ENCODE data around the gene SMYD3.
A peak's percentile ranks its signal among the peaks of the same experiment; 100 is the strongest.

The SMYD3 gene

DNA sequence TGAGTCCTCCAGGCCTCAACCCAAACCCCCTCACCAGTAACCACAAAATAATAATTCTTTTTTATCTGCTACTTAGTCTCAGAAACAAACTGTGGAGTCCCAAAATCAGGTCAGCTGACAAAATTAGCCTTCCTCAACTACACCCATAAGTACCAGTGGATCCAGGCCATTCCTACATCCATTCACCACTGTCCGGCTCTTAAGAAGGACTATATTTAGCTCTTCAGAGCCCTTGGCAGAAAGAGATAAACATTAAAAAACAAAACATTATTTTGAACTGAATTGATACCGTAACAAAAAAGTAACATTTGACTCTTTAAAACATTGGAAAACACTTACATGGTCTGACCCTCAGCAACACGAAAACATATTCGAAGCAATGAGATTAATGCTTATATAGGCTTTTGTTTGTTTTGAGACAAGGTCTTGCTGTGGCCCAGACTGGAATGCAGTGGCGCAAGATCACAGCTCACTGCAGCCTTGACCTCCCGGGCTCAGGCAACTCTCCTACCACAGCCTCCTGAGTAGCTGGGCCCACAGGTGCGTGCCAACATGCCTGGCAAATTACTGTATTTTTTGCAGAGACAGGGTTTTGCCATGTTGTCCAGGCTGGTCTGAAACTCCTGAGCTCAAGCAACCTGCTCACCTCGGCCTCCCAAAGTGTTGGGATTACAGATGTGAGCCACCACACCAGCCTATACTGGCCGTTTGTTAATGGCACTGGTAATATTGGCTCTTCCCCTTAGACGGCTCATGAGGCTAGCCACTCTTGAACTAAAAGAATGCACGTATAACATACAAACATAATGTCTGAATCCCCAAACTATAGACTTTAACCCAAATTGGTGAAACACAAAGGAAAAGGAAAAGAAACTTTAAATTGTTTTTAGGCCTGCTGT, 330.7 kb downstream of the SMYD3 start:
- DNase-seq (ENCODE audit: low read depth): no peak

DNA sequence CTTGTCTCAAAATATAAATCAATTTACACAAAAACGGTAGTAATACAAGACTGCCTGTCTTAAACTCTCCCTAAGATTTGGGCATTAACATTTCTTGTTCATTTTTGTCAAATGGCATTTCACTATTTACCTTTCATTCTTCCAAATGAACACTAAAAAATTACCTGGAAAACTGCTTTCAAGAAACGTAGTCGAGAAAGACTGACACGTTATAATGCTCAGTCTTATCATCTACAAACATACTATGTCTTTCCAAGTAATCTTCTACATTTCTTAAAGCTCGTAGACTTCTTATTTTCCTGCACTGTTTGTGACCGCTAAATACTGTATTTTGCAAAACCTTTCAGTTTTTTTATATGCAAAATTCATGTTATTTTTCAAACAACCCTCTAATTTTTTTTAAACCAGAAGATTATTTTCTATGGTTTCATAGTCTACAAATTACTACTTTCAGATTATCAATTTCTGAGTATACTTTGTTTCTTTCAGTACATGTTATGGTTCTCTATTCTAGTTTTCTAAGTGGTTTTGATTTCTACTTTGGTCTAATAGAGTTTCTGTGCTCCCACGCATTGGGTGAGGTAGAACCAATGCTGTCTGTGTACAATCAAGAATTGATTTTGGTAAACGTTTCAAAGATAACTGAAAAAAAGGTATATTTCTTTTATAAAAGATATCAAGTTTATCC, 336.4 kb downstream of the SMYD3 start:
- no peak for DNase-seq (ENCODE audit: low read depth)

DNA sequence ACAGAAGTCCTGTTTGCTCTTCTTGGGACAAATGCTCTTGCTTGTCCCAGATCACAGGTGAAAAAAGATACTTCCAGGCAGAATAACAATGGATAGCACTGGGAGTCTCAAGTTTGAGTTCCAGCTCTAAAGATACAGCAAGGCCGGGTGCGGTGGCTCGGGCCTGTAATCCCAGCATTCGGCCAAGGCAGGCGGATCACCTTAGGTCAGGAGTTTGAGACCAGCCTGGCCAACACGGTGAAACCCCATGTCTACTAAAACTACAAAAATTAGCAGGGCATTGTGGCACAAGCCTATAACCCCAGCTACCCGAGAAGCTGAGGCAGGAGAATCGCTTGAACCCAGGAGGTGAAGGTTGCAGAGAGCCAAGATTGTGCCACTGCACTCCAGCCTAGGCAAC, 337.6 kb downstream of the SMYD3 start:
- no peak for DNase-seq (ENCODE audit: low read depth)

DNA sequence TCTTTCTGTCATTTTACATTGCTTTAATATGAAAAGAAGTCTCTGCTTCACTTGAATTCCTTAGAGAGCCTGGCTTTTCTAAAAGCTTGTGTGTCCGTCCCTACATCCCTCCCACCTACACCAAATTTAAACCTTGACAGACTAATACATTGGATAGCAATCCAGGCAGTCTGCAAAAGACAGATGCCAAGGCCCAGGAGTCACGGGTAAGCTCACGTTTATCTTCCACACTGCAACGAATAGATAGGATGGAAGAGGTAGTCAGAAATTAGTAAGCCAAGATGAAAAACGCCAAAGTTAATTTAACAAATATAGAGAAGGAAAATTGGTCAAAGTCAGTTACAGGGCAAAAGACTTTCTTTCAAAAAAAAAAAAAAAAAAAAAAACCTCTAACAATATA, 338.1 kb downstream of the SMYD3 start:
- DNase-seq (ENCODE audit: low read depth): no peak

DNA sequence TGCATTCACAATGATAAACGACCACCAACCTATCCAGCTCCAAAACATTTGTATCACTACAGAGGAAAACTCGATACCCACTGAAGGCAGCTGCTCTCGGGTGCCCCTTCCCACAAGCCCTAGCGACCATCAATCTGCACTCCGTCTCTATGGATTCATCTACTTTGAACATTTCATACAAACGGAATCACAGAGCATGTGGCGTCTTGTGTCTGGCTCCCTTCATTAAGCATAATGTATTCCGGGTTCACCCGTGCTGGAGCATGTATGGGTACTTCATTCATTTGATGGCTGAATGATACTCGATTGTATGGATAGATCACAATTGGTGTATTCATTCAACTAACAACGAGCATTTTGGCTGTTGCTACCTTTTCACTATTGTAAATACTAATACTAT, 340.2 kb downstream of the SMYD3 start:
- no peak for DNase-seq (ENCODE audit: low read depth)

DNA sequence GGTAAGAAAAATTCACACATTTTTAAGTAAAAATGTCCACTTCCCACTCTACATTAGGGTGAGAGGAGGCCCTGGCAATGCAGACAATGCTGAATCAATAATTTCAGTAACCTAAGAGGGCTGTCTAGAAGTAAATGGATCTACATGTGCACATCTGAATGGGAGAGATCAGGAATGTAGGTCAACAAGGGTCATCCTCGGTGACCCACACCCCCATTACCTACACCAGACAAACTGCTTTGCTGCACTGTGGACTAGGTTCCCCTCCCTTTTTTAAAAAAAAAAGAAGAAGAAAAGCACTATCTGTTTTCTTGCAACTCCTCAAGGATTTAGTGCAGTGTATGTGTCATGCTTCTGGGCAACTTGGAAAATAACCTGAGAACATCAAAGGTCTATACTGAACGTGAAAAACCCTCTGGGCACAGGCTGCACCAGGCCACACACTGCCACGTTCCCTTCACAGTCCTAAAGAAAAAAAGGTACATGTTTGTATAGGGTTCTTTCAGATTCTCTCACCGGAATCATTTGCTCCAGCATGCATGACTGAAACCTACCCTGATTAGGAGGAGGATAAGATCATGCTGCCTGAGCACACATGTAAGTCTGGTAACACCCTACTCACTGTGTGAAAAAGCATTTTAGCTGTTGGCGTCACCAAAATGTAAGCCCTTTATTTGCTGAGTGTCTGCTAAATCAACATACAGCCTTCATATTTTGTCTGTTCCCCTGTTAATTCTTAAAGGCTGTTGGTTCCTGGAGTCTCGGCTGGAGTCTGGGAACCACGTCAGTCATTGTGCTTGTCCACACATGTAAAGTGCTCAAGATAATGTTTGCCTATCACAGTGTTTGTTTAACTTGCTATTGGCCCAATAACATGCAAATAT, 341.0 kb downstream of the SMYD3 start:
- no peak for DNase-seq (ENCODE audit: low read depth)

DNA sequence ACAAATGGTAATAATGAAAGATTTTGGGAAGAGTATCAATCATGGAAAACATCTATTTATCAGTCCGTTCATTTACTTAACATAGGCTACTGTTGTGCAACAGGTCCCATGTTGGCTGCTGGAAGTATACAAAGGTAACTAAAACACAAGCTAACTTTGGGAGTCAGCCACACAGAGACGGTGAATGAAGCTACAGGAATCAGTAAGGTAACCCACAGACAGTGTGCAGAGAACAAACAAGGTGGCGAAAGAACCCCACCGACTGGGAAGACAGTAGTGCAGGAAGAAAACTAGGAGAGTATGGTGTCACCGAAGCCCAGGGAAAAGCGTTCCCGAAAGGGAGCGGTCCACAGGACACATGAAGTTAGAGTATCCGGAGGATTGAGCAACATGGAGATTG, 342.3 kb downstream of the SMYD3 start:
- DNase-seq (ENCODE audit: low read depth): no peak

DNA sequence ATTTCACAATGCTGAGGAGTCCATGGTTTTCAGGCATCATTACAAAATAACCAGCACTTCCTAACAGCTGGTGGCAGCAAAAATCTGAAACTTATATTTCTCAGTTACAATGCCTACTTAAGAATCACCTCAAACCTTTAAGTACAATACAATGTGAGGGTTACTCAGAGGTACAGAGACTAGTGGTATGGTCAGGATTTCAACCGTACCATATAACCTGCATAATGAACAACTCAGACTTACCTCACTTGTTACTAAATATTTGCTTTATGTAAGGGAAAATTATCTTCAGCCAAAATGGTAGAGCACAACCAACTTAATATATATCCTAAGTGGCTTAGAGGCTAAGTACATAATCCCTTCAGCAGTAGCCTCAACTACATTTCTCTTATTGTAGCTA, 344.5 kb downstream of the SMYD3 start:
- DNase-seq (ENCODE audit: low read depth): no peak

DNA sequence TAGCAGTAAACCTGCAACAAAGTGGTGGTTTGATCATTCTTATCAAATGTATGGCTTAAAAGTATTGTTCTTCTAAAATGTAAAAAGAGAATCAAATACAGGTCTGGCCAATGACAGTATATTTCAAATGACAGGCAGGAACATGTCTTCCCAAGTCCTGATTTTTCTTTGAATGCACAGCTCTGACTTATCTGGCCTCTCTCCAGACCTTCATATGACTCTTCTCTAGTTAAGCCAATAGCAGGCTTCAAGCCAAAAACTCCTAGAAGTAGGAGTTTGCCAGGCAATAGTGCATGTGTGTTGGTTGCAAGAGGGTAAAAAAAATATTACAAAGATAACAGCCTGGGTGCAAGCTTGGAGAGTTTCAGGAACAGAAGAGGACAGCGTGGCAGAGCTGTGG, 345.5 kb downstream of the SMYD3 start:
- peak; percentile 75 for DNase-seq (ENCODE audit: low read depth)

DNA sequence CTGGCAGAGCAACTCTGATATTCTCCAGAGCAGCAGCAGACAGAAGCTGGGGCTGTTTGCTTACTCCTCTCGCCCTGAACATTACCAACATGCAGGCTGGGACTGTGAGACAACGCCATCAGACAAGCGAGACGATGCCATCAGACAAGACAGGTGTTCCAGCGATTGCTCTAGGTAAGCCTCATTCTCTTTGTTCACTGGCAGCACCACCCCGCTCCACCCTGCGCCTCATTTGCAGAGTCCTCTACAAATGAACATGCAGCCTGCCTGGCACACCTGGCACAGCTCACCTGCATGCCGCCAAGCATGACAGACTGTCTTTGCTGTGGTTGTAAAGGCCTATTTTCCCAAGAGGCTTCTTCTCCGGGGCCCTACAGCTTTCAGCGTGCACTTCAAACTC, 346.2 kb downstream of the SMYD3 start:
- DNase-seq (ENCODE audit: low read depth): no peak

DNA sequence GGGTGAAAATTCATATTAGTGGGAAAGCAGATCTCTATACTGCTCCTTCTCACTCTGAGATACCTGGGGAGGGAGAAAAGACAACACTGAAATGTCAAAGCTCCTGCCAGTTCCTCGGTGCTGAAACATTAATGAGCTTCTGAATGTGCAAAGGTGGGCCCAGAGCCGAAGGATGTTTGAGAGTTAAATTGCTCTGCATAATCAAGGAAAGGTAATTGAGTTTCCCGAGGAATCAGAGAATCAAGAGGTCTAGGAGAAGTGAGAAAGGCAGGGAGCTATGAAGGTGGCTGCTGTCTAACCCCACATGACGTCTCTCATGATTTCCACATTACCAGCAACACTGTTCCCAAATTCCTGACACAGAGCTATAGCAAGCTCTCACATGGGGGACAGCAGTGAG, 346.7 kb downstream of the SMYD3 start:
- no peak for DNase-seq (ENCODE audit: low read depth)

DNA sequence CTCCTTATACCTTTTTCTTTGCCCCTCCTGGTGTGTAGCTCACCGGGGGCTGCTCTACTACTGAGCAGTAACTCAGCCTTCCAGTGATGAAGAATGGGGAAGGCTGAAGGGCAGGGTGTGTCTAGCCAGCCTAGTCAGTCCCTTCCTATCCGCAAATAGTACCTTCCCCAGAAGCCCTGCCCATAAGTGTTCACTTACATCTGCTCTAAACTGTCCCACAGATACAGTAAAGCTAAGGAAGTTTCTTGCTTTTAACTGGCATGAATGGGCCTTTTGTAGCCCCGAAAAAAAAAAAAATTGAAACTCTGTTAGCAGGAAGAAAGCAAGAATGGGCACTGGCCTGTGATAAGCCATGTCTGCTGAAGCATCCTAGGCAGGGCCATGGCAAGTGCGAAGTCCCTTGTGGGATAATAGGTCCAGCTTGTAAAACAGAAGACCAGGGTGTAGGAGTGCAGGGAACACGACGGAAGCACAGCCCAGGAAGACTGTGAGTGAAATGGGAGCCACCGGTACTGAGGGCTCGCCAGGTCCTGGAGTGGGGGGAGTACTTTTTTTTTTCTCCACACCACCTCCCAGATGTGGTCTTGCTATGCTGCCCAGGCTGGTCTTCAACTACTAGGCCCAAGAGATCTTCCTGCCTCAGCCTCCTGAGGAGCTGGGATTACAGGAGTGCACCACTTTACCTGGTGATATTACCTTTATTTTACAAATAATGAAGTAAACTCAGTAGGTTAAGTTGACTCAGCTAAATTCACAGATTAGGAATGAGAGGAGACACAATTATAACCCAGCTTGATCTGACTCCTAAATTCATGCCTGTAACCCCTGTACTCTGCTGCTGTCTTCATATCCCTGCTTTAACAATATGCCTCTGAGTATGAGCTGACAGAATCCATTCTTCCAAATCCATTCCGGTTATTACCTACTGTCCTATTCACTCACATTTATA, 347.5 kb downstream of the SMYD3 start:
- no peak for DNase-seq (ENCODE audit: low read depth)

DNA sequence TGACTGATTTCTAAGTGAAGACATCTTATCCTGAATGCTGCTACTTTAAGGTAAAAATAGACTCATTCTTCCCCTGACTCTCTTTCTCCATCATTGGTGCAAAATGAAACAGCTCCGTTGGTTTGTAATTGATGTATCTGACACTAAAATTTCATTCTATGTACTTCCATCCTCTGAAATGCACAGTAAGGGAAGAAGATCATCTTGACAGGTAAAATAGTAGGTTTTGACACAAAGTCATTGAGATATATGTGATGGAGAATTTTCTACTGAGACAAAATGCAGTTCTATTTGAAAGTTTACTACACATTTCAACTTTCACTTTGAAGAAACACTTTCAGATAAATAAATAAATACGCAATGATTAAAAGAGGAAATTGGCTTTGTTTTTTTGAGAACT, 348.9 kb downstream of the SMYD3 start:
- DNase-seq (ENCODE audit: low read depth): no peak

DNA sequence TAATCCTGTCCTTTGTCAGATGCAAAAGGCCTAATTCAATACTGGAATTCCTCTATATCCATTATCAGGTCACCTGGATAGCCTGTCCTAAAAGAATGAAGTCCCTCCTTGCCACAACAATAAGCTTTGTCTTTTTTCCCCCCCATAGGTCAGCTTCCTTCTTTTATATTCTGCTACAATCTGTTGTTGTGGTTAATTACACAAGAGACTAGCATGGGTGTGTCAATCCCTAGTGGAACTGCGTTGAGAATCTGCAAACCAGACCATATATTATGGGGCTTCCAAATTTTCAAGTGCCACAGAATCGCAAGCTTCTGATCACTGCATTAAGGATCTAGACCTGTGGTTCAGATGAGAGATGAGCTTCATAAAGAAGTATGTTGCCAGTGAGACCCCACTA, 349.6 kb downstream of the SMYD3 start:
- DNase-seq (ENCODE audit: low read depth): no peak

DNA sequence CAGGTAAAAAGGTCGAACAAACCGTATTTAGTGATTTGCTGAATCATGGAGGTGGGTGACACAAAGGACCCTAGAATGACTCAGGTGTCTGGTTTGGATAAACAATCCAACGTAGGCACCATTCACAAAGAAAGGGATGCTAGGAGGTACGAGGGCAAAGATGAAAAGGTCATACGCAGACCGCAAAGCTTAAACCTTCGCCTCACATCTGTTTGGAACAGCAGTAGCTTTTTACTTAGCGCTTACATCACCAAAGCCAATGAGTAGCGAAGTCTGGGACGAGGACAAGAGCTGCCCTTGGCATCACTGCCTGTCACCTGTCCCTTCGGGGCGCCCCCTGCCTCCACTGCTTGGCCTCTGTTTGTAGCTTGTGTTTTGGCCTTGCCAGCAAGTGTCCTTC, 350.2 kb downstream of the SMYD3 start:
- no peak for DNase-seq (ENCODE audit: low read depth)

DNA sequence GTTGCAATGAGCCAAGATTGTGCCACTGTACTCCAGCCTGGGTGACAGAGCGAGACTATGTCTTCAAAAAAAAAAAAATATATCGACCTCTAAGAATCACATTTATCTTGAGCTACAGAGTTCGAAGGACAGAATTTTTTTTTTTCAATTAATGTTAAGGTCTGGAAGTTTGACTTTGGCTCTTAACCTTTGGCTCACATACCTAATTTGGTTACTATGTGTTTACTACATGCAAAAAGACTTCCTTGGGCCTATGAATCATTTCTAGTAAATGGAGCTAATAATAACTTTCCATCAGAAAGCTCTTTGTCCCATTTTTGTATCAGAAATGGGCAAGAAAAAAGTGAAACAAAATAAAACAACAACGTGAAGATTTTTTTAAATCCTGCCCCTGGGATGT, 351.2 kb downstream of the SMYD3 start:
- DNase-seq (ENCODE audit: low read depth): peak; percentile 76

DNA sequence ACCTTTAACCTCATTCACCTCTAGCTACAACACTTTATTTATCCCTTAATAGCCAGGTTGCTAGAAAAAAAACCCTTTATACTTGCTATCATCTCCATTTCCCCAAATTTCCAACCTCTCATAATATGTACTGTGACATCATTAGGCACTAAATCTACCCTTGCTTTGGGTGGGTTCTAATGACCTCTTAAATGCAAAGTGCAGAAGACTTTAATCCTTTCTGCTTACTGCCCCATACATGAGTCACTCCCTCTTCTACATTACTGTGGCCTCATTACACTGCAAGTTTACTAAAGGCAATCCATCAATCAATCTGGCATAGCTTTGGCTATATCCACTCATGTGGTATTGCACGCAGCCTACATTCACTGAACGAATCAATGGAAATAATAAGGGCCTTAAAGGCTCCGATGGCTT, 353.3 kb downstream of the SMYD3 start:
- peak; percentile 45 for DNase-seq (ENCODE audit: low read depth)

DNA sequence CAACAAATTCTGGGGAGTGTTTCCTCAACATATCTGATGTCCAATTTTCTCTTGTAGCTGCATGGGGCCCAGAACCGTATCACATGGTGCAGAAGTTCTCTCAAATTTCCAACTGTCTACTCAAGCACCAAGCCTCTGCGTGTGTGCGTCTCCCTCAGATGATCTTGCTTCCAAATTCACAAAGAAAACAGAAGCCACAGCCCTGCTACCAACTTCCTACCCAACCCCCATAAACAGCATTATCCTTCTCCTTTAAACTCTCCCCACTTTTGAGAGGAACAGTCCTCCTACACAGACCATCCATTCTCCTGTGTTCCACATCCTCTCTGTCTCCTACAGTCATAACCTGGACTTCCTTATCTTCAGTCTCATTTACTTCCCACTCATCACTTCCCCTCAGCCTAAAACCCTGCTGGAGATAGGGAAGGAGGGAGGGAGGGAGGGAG, 354.1 kb downstream of the SMYD3 start:
- no peak for DNase-seq (ENCODE audit: low read depth)

DNA sequence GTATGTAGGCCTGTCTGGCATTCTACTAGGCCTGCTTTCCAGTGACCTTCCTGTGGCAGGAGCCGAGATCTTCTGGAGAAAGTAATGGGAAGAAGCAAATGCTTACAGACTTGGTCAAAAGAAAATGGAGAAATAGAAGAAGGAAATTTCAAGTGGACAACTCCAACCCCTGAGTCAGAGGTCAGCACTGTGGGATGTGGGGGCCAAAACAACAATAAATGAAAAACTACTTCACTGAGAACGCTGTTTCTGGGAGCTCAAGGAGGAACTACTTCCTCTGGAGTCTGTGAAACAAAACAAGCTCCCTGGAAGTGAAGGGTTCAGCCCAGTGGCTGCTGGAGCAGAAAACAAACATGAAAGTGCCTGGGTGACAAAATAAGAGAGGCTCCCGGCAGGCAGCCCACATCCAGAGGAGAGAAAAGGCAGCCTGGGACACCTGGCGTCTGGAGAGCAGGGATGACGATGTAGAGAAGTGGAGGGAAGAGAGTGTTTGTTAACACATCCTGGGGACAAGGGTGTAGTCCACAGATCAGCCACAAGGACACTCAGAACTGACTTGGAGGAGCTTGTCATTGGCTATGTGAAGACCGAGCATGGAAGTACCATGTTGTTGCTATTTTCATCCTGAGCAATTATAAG, 355.2 kb downstream of the SMYD3 start:
- peak; percentile 21 for DNase-seq (ENCODE audit: low read depth)

DNA sequence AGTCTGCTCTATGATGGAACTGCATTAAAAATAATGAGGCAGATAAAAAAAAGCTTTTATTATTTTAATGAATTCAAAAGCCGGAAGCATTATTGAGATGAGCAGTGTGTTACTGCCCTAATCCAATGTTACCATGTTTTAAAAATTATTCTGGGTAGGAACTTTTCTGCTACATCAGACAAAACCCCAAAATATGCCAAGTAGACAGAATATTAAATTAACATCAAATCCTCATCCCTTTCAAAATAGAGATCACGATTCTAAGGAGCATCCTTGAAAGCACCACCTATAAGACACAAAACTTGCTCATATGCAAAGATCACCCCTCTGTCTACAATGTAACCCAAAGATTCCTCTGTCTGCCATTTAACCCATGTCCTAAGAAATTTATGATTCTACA, 357.5 kb downstream of the SMYD3 start:
- no peak for DNase-seq (ENCODE audit: low read depth)

Data from EH (cell line).